ENCODE results near the gene ZNF98.

Gene ZNF98

GRCh38 chr19:22422211-22422610 is at the start of gene ZNF98:
TSS of gene ZNF98 (minus strand) at chr19:22422346. CDS start at chr19:22422224, 122 bp downstream.
- DNase-seq = no peak

GRCh38 chr19:22446605-22447004 is 24.5 kb upstream of the ZNF98 start:
- DNase-seq = no peak

GRCh38 chr19:22438011-22438410 is 15.9 kb upstream of the ZNF98 start:
- DNase-seq = no peak

GRCh38 chr19:22427960-22428913 is 6.1 kb upstream of the ZNF98 start:
- DNase-seq = no peak

- DNase-seq = no peak
Observed at GRCh38 chr19:22427547-22427946, 5.4 kb upstream of the ZNF98 start.

GRCh38 chr19:22426901-22427300 is 4.8 kb upstream of the ZNF98 start:
- DNase-seq = no peak

GRCh38 chr19:22421797-22422196 is 349 bp downstream of the ZNF98 start:
- no peak for DNase-seq

- no peak for DNase-seq
Observed at GRCh38 chr19:22354665-22355064, 67.5 kb downstream of the ZNF98 start.
